Neural cell (in vitro differentiated cells): ENCODE measurements around the gene SMTNL1. TPM values are rescaled to one million over a fixed set of nuclear protein-coding genes. Genes with fewer than 3 reads are reported as not detected.

ENCODE experiments used
- H2AFZ ChIP-seq: fragments of 200-600, 300-800 bp; sonication (generic), shearing (Covaris generic); 2 replicates; pipeline ENCODE4 v1.6.0; 2014; ENCODE audit warnings: low read depth, mild to moderate bottlenecking, antibody characterized with exemption, low read length, moderate library complexity
- H3F3A ChIP-seq: fragments of 200-600 bp; shearing (Covaris generic); 2 replicates; pipeline ENCODE4 v1.6.1; 2016; ENCODE audit warnings: mild to moderate bottlenecking, moderate library complexity, mixed read lengths, antibody characterized with exemption, low read length; ENCODE audit not compliant: insufficient read depth, poor library complexity, severe bottlenecking
- H3K27ac ChIP-seq: fragments of 200-600, 300-800 bp; sonication (generic), shearing (Covaris generic); 2 replicates; pipeline ENCODE4 v1.5.1; 2014; ENCODE audit warnings: mild to moderate bottlenecking, low read length, moderate library complexity
- H3K27me3 ChIP-seq: fragments of 300-800, 200-600 bp; sonication (generic), shearing (Covaris generic); 2 replicates; pipeline ENCODE4 v1.6.0; 2014; ENCODE audit warnings: mild to moderate bottlenecking, low read depth, low read length, moderate library complexity; ENCODE audit not compliant: insufficient read depth
- H3K36me3 ChIP-seq: fragments of 300-800, 200-600 bp; sonication (generic), shearing (Covaris generic); 2 replicates; pipeline ENCODE4 v1.5.1; 2014; ENCODE audit warnings: mild to moderate bottlenecking, antibody characterized with exemption, low read length, moderate library complexity; ENCODE audit not compliant: insufficient read depth
- H3K4me2 ChIP-seq: fragments of 300-800, 200-600 bp; sonication (generic), shearing (Covaris generic); 2 replicates; pipeline ENCODE4 v1.6.0; 2014; ENCODE audit warnings: mild to moderate bottlenecking, low read length
- H3K4me3 ChIP-seq: fragments of 300-800, 200-600 bp; sonication (generic), shearing (Covaris generic); 2 replicates; pipeline ENCODE4 v1.5.1; 2014; ENCODE audit warnings: mild to moderate bottlenecking, low read length, moderate library complexity
- H3K79me2 ChIP-seq: fragments of 200-600 bp; shearing (Covaris generic); replicated peaks from 2 replicates; pipeline ENCODE4 v1.6.0; 2014; ENCODE audit warnings: mild to moderate bottlenecking, low read length, moderate library complexity; ENCODE audit not compliant: insufficient read depth
- H3K9ac ChIP-seq: fragments of 300-800, 200-600 bp; sonication (generic), shearing (Covaris generic); 2 replicates; pipeline ENCODE4 v1.6.1; 2016; ENCODE audit warnings: mild to moderate bottlenecking, low read length, mixed read lengths
- H3K9me2 ChIP-seq: fragments of 200-600 bp; shearing (Covaris generic); 2 replicates; pipeline ENCODE4 v1.6.1; 2016; ENCODE audit warnings: mild to moderate bottlenecking, low read length, mixed read lengths; ENCODE audit not compliant: insufficient read depth
- H3K9me3 ChIP-seq: fragments of 200-600, 300-800 bp; sonication (generic), shearing (Covaris generic); 2 replicates; pipeline ENCODE4 v1.6.1; 2016; ENCODE audit warnings: mild to moderate bottlenecking, mixed run types, low read length, moderate library complexity, mixed read lengths
- H4K20me1 ChIP-seq: fragments of 200-600 bp; shearing (Covaris generic); 2 replicates; pipeline ENCODE4 v1.6.1; 2016; ENCODE audit warnings: mild to moderate bottlenecking, mixed run types; ENCODE audit not compliant: insufficient read depth
- CTCF ChIP-seq: fragments of 450-650 bp; IDR thresholded peaks from 2 replicates; pipeline ENCODE4 v1.5.1; 2014; ENCODE audit warnings: antibody characterized with exemption, mild to moderate bottlenecking, moderate library complexity; ENCODE audit not compliant: poor library complexity, severe bottlenecking
- EZH2 ChIP-seq: fragments of 200-600, 300-800 bp; shearing (Covaris generic), sonication (generic); IDR thresholded peaks from 2 replicates; pipeline ENCODE4 v1.6.1; 2014; ENCODE audit warnings: antibody characterized with exemption, low read length, borderline replicate concordance, mild to moderate bottlenecking; ENCODE audit not compliant: insufficient read depth, poor library complexity, severe bottlenecking
- MXI1 ChIP-seq: fragments of 450-650 bp; conservative IDR thresholded peaks from 2 replicates; pipeline ENCODE4 v1.6.1; 2014; ENCODE audit warnings: antibody characterized with exemption, mild to moderate bottlenecking; ENCODE audit not compliant: poor library complexity, severe bottlenecking
- POLR2AphosphoS5 ChIP-seq: IDR thresholded peaks from 2 replicates; pipeline ENCODE4 v1.6.1; 2012
- RAD21 ChIP-seq: fragments of 450-650 bp; conservative IDR thresholded peaks from 2 replicates; pipeline ENCODE4 v1.6.1; 2014; ENCODE audit warnings: antibody characterized with exemption, mild to moderate bottlenecking, moderate library complexity
- REST ChIP-seq: IDR thresholded peaks from 2 replicates; pipeline ENCODE4 v1.6.1; 2012; ENCODE audit warnings: borderline replicate concordance
- SMC3 ChIP-seq: fragments of 450-650 bp; conservative IDR thresholded peaks from 2 replicates; pipeline ENCODE4 v1.6.1; 2014; ENCODE audit warnings: antibody characterized with exemption, mild to moderate bottlenecking, moderate library complexity; ENCODE audit not compliant: poor library complexity
- TAF1 ChIP-seq: IDR thresholded peaks from 2 replicates; pipeline ENCODE4 v1.6.1; 2012; ENCODE audit warnings: low read depth
- polyA plus RNA-seq: library from polyadenylated mRNA; depleted of rRNA; stranded (reverse); fragments of >200 nt; gene quantifications from 2 replicates; pipeline ENCODE4 v1.2.3, GENCODE V29; 2014
- small RNA-seq, 3 experiments: library from RNA; depleted of rRNA; stranded (forward); fragments of <200 nt; gene quantifications; one replicate each; pipeline ENCODE3, GENCODE V24; 2012

SMTNL1 gene
- polyA plus RNA-seq, 1 donor from 2014 or later, result not detected

GRCh38 chr11:57599381-57599780 is 62.0 kb downstream of the SMTNL1 start:
- no peaks in the 10 kb centered on the region for H3K27me3 ChIP-seq
- H3K27ac ChIP-seq, result no peak overlapping the region

More at GRCh38 chr11:57599381-57599780, 62.0 kb downstream of the SMTNL1 start:
- Histone ChIP-seq H3F3A (no peaks in the 10 kb centered on the region), H3K9me2 (no peaks in the 10 kb centered on the region), H3K79me2 (no peaks in the 10 kb centered on the region), H2AFZ (no peak overlapping the region), H3K36me3 (no peaks in the 10 kb centered on the region), H3K4me2 (no peak overlapping the region), H3K9me3 (no peaks in the 10 kb centered on the region), H4K20me1 (no peaks in the 10 kb centered on the region), H3K4me3 (no peak overlapping the region), H3K9ac (no peak overlapping the region)
- TF ChIP-seq REST (no peak), CTCF (no peak), MXI1 (no peak), RAD21 (no peak), TAF1 (no peak), SMC3 (no peak), EZH2 (no peak), POLR2AphosphoS5 (no peak)

Small RNA genes within 50 kb of the gene (small RNA-seq; reads per million reads assigned to genes)
- gene RN7SL605P, result 0 reads per million in 3 experiments

Other genes starting within 250 kb of the SMTNL1 start
- gene TNKS1BP1, start 212.6 kb upstream of the SMTNL1 start, polyA plus RNA-seq, result 8.9 and 9.4 TPM in 2 replicates
- 81.1 and 84.7 TPM in 2 replicates for gene SSRP1, start 201.7 kb upstream of the SMTNL1 start, polyA plus RNA-seq
- gene P2RX3, start 199.2 kb upstream of the SMTNL1 start, polyA plus RNA-seq, result not detected in 2 replicates
- not detected in 2 replicates for gene PRG3, start 156.4 kb upstream of the SMTNL1 start, polyA plus RNA-seq
- gene PRG2, start 146.9 kb upstream of the SMTNL1 start, polyA plus RNA-seq, result not detected in 2 replicates
- gene SLC43A3, start 110.5 kb upstream of the SMTNL1 start, polyA plus RNA-seq, result 0.33 TPM in 1 of 2 replicates, not detected in the other
- gene RTN4RL2, start 77.1 kb upstream of the SMTNL1 start, polyA plus RNA-seq, result 0.24 and 0.66 TPM in 2 replicates
- gene SLC43A1, start 21.9 kb upstream of the SMTNL1 start, polyA plus RNA-seq, result 2.5 and 3.3 TPM in 2 replicates
- gene TIMM10, start 6.8 kb upstream of the SMTNL1 start, polyA plus RNA-seq, result 63.6 and 69.5 TPM in 2 replicates
- gene UBE2L6, start 30.1 kb downstream of the SMTNL1 start, polyA plus RNA-seq, result 88.0 and 101 TPM in 2 replicates
- 0.22 TPM in 1 of 2 replicates, not detected in the other for gene SERPING1, start 60.1 kb downstream of the SMTNL1 start, polyA plus RNA-seq
- gene YPEL4, start 112.3 kb downstream of the SMTNL1 start, polyA plus RNA-seq, result 18.4 and 19.8 TPM in 2 replicates
- gene CLP1, start 120.2 kb downstream of the SMTNL1 start, polyA plus RNA-seq, result 18.2 and 22.7 TPM in 2 replicates
- gene ZDHHC5, start 130.5 kb downstream of the SMTNL1 start, polyA plus RNA-seq, result 15.8 and 17.4 TPM in 2 replicates
- 46.4 and 62.4 TPM in 2 replicates for gene MED19, start 174.6 kb downstream of the SMTNL1 start, polyA plus RNA-seq
- gene TMX2, start 175.0 kb downstream of the SMTNL1 start, polyA plus RNA-seq, result 119 and 130 TPM in 2 replicates
- gene SELENOH, start 203.9 kb downstream of the SMTNL1 start, polyA plus RNA-seq, result 509 and 546 TPM in 2 replicates
- gene BTBD18, start 214.2 kb downstream of the SMTNL1 start, polyA plus RNA-seq, result not detected in 2 replicates
- 70.3 and 90.3 TPM in 2 replicates for gene CTNND1, start 224.2 kb downstream of the SMTNL1 start, polyA plus RNA-seq